Measurements from ENCODE around the gene R3HDM4.
"Not testable (repeated sequence)": the region's sequence is repeated elsewhere in the genome, so short reads cannot be mapped to it uniquely, and the experiment has no call there.

The R3HDM4 gene

GRCh38 chr19:858284-858683 is 54.7 kb downstream of the R3HDM4 start:
- no peak for DNase-seq (ENCODE audit: low read depth in 2 of 2)

GRCh38 chr19:855566-856120 is 57.4 kb downstream of the R3HDM4 start:
- DNase-seq (ENCODE audit: low read depth in 2 of 2), result no peak

- no peak for DNase-seq (ENCODE audit: low read depth in 2 of 2)
Measured at GRCh38 chr19:855142-855541, 57.9 kb downstream of the R3HDM4 start.

GRCh38 chr19:854549-854948 is 58.5 kb downstream of the R3HDM4 start:
- no peak for DNase-seq (ENCODE audit: low read depth in 2 of 2)

- not testable (repeated sequence) for DNase-seq (ENCODE audit: low read depth in 2 of 2)
Measured at GRCh38 chr19:853614-854220, 59.3 kb downstream of the R3HDM4 start.

- no peak for DNase-seq (ENCODE audit: low read depth in 2 of 2)
Measured at GRCh38 chr19:853014-853585, 59.9 kb downstream of the R3HDM4 start.

- no peak for DNase-seq (ENCODE audit: low read depth in 2 of 2)
Measured at GRCh38 chr19:852136-853013, 60.6 kb downstream of the R3HDM4 start, which contains the start of gene ELANE. Gene ELANE (plus strand): TSS chr19:852303. CDS start chr19:852329, 26 bp downstream.

GRCh38 chr19:850979-851335 is 62.1 kb downstream of the R3HDM4 start:
- no peak for DNase-seq (ENCODE audit: low read depth in 2 of 2)

GRCh38 chr19:850221-850978 is 62.6 kb downstream of the R3HDM4 start:
- DNase-seq (ENCODE audit: low read depth in 2 of 2), result no peak

- DNase-seq (ENCODE audit: low read depth in 2 of 2), result not testable (repeated sequence)
Measured at GRCh38 chr19:849195-849594, 63.8 kb downstream of the R3HDM4 start.

GRCh38 chr19:848386-848921 is 64.6 kb downstream of the R3HDM4 start:
- DNase-seq (ENCODE audit: low read depth in 2 of 2), result no peak

All from stimulated activated CD8-positive, alpha-beta memory T cell treated with anti-CD3 and anti-CD28 coated beads, Interleukin-2, amount 100 ng/mL, for 1 hour (primary cell).